ENCODE measurements around the gene KDM6A.

DNA sequence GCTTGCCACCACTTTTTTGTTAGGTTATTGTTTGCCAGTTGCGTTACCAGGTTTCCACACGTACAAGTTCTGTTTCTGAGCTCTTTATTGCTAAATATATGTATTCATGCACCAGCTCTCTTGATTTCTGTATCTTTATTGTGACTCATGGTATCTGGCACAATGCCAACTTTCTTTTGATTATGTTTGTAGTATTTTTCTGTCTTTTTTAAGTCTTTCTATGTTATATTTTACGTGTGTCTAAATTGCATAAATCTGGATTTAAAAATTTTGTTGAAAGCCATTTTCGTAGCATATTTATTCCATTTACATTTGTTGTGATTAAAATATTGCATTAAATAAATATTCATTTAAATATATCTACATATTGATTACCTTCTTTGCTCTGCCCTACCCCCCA lies 73.8 kb downstream of the KDM6A start:
- TF ChIP-seq EZH2 (IDR thresholded peaks at IDR 0.05; ENCODE audit: low read length) = no peak
- TF ChIP-seq, protein P1, sequence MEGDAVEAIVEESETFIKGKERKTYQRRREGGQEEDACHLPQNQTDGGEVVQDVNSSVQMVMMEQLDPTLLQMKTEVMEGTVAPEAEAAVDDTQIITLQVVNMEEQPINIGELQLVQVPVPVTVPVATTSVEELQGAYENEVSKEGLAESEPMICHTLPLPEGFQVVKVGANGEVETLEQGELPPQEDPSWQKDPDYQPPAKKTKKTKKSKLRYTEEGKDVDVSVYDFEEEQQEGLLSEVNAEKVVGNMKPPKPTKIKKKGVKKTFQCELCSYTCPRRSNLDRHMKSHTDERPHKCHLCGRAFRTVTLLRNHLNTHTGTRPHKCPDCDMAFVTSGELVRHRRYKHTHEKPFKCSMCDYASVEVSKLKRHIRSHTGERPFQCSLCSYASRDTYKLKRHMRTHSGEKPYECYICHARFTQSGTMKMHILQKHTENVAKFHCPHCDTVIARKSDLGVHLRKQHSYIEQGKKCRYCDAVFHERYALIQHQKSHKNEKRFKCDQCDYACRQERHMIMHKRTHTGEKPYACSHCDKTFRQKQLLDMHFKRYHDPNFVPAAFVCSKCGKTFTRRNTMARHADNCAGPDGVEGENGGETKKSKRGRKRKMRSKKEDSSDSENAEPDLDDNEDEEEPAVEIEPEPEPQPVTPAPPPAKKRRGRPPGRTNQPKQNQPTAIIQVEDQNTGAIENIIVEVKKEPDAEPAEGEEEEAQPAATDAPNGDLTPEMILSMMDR (optimal IDR thresholded peaks at IDR 0.05 in 1 of 3, IDR thresholded peaks at IDR 0.05 in 1 of 3, conservative IDR thresholded peaks at IDR 0.05 in 1 of 3; ENCODE audit: extremely low read depth in 1 of 3, insufficient read depth in 2 of 3, low read length in 3 of 3) = no peak
